Fibroblast of skin of left quadriceps (primary cell): ENCODE data around the gene PZP.
"Not testable (repeated sequence)": the region's sequence is repeated elsewhere in the genome, so short reads cannot be mapped to it uniquely, and the experiment has no call there.

ENCODE experiments used
- DNase-seq, 2 experiments: peaks; one replicate each; pipeline ENCODE4 v3.0.0-alpha.2; 2013; ENCODE audit warnings: low read depth in 2 of 2

The PZP gene

DNA sequence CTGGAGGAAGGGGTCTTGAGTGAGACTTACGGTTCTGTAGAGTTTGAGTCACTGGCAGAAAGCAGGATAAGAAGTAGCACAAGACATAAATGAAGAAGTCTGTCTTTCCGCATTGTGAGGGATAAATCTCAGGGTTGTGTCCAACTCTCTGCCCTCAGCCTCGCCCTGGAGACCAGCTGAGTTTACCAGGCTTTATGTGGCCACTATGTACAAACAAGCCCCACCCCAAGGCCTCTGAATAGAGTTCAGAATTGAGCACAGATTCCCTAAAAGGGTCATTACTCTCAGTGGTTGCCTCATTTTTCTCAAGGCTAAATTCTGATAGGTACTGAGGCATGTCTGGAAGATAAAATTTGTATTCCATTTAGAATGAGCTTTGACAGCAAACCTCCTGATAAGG is at the start of gene PZP:
TSS of gene PZP (minus strand) at position 167 of the 400 bp plus-strand sequence. CDS start at position 113, 54 bp downstream.
- DNase-seq, result no peak

DNA sequence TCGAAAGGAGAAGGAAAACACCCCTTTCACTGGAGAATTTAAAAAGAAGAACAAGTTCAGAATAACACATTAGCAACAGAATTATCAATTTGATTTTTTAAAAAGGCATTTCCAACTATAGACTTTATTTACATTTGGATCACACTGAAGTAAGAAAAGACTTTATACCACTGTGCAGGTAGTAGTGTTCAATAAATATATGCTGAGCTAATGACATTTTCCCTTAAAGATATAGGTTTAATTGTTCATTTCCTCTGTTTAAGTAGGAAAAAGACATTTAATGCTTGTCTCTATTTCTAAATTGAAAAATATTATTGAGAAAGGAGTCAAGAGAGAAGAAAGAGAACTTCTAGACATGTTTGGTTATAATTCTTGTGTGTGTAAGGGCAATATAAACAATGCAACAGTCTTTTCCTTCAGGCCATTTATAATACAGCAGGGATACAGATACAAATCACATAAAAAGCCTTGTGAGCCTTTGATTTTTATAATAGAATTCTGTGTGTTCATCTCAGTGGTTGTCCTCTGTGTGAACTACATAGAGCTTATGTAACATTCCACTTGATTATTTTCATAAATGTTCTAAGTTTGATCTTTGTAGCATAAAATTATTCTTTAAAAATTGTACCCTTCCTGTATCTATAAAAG is 48.7 kb upstream of the PZP start:
- DNase-seq, result no peak

DNA sequence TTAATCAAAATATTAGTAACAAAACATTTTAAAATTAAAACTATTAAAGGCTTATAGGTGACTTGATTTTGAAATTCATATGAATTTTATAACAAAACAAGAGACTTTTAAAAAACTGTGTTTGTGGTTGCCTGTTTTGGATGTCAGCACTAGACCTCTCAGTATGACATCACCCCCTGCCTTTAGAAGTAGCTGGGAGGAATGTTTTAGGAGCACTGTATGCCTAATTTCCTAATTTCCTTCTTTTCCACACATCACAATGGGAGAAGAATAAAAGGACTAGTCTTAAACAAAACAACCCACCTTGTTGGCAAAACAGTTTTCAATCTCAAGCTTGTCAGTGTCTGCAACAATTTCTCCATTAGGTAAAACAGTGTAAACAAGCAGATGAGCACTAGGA is 48.1 kb upstream of the PZP start:
- no peak for DNase-seq

GRCh38 chr12:9255837-9256236 is 47.6 kb upstream of the PZP start:
- DNase-seq, result no peak

DNA sequence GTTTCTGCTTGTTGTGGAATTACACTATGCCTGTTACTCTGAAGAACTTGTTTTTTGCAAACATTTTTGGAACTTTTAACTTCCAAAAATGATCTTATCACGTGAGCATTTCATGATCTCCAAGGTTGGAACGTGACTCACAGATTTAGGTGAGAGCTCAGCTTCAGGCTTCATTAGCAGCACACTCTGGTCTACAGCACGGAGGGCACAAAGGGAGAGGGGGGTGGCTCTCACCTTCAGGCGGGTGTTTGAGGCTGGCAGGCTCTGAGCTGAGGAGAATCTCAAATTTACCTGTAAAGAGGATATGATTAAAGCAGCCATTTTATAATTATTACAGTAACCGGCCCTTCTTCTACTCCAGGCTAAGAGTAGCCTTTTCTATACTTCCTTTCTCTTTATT is 45.3 kb upstream of the PZP start:
- DNase-seq, result no peak

DNA sequence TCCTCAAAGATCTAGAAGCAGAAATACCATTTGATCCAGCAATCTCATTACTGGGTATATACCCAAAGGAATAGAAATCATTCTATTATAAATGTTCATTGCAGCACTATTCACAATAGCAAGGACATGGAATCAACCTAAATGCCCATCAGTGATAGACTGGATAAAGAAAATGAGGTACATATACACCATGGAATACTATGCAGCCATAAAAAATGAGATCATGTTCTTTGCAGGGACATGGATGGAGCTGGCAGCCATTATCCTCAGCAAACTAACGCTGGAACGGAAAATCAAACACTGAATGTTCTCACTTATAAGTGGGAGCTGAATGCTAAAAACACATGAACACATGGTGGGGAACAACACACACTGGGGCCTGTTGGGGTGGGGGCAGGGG is 44.6 kb upstream of the PZP start:
- DNase-seq, result not testable (repeated sequence)

GRCh38 chr12:9252256-9252655 is 44.1 kb upstream of the PZP start:
- no peak for DNase-seq

- DNase-seq, result no peak
Observed at GRCh38 chr12:9248435-9248834, 40.2 kb upstream of the PZP start.

DNA sequence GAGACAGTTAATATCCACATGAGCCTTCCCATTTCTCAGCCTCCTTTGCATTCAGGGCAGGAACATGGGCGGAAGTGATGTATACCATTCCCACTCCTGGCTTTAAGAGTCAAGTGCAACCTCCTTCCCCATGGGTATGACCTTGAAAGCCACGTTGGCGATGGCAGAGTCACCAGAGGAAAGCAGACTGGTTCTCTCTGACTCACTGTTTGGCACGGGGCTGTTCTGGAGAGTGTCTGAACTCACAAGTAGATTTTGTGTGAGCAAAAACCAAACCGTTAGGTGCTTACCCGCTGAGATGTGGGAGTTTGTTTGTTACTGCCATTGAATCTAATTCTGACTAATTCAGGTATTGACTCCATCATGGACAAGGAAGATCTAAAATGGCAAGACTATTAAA is 36.7 kb upstream of the PZP start:
- DNase-seq, result no peak

DNA sequence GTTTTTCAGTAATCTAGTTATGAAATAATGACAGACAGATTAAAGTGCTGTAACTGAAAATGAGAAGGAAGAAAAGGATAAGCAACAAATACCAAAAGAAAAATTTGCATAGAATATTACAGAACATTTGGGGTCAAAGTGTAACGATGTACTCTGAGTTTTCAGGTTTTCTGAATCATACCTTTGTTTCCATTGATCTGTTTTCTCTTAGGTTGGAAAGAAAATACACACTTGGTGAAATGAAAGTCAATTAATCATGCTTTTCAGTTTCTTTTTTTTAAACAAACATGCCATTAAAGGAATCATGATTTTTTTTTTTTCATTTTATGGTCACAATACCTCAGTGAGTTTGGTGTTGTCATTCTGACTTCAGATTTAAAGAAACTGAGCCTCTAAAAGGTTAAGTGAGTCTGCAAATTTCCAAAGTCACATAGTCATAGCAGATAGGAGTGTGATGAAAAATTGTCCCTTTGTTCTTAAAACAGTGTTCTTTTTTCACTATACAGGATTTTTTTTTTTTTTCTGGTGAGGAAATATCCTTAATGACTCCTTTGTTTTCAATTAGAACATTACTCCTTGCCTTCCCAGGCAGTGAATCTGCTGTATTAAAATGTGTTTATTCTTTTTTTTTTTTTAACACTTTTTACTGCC is 35.9 kb upstream of the PZP start:
- no peak for DNase-seq

DNA sequence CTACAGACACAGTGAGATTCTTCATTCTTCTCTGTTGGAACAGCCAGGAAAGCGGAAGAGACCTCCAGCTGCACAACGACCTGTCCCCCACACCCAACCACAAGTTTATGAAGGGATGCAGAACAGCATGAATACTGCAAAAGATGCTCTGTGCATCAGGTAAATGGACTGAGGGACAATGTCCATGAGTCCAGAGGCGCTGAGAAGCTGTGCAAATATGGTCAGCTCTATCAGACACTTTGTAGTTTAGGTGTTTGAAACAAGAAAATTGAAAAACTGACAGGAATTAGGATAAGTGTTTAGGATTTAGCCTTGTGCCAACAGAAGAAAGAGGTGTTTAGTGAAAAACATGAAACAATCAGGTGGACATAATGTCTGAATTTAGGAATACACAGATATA is 33.1 kb upstream of the PZP start:
- DNase-seq, result no peak

DNA sequence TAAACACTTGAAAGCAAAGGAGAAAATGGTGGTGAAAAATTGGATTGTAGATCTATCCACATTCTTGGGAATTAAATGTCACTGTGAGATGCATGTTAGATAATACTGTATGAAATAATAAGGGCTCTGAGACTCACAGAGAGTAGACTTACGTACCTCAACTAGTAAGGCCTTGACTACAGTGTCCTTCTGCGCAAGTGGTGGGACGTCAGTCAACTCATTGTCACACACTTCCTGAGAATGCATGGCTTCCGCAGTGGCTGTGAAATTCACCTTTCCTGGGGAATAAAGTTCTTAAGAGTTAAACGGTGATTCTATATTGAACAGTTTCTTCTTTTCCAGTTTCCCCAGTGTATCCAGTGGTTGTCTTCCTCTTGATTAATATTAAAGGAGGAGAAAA is 32.6 kb upstream of the PZP start:
- DNase-seq, result no peak

DNA sequence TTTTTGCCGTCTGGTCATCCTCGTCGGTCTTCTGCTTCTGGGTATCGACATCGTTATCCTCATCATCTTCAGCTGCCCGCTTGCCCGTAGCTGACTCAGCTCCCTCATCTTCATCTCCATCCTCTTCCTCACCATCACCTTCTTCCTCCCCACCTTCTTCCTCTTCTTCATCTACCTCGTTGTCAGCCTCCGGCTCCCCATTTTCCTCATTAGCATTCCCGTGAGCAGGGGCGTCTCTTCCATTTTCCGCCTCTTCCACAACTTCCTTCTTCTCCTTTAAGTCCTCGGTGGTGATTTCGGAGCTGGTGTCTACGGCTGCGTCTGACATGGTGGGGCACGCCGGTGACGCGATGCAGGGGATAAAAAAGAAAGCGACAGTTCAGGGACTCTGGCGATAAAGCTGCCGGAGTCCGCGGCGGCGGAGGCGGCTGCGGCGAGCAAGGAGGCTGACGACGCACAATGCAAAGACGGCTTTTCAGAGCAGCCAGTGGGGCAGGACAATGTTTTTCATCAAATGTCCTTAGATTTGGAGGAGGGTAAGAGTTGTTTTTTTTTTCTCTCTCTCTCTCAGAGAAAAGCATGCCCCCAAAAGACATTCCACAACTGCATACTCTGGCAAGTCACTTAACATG is 31.9 kb upstream of the PZP start:
- DNase-seq, result not testable (repeated sequence)

- DNase-seq, result no peak
Observed at GRCh38 chr12:9237286-9237685, 29.1 kb upstream of the PZP start.

DNA sequence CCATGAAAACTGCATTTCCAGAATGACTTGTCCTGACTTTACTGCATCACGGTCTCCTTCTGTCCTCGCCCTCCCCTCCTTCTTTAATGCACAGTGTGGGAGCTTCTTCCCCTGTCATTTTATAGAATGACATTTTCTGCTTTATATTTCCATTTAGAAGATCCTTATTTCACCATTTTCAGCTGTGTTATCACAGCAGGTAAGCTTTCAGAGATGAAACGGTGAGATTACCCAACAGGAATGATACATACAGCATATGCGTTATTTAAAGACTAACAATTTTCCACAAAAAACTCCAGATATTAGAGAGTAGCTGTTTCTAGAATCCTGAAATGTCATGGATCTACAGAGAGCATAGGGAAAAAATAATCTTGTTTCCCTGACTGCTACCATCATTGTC is 27.3 kb upstream of the PZP start:
- DNase-seq, result no peak

- no peak for DNase-seq
Observed at GRCh38 chr12:9227950-9228349, 19.8 kb upstream of the PZP start.

GRCh38 chr12:9223830-9224229 is 15.6 kb upstream of the PZP start:
- no peak for DNase-seq

GRCh38 chr12:9221483-9221882 is 13.3 kb upstream of the PZP start:
- DNase-seq, result no peak

DNA sequence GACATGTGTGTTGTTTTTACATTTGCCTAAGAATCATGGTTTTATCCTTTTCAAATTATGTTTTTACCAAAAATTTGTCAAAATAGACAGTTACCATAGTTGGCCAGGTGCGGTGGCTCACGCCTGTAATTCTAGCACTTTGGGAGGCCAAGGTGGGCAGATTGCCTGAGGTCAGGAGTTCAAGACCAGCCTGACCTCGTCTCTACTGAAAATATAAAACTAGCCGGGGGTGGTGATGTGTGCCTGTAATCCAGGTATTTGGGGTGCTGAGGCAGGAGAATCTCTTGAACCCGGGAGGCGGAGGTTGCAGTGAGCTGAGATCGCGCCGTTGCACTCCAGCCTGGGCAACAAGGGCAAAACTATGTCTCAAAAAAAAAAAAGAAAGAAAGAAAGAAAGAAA is 12.8 kb upstream of the PZP start:
- not testable (repeated sequence) for DNase-seq

DNA sequence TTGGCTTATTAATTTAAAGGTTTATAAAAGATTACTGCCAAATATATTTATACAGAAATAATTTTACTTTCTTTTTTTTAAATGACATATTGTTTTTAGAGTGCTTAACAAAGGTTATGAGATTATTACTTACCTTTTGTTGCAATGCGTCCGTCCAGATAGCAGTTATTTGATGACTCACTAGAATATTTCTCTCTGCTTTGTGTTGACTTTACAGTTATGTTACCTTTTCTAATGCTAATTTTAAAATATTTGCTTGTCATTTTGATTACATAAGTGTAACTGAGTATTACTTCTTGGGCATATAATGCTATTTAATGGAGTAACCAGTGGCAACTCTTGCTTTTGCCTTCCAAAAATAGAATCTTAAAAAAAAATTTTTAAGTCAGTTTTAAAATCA is 6.3 kb upstream of the PZP start:
- no peak for DNase-seq

DNA sequence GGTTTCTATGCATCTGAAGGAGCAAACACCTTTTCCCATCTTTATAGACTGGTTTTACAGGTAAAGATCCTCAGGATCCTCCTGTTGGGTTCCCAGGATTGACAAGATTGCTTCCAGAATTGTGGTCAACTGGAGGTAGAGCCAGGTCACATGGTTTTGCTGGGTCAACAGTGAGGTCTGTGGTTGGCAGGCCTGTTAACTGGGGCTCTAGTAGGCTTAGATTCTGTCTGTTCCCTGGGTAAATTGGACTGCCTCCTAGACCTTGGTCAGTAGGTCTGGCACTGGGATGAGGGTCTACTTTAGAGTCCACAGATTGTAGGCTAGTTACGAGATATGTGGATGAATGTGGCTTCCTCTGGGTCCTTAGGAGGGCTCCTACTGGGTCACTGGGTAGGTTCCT is 3.5 kb upstream of the PZP start:
- DNase-seq, result no peak

DNA sequence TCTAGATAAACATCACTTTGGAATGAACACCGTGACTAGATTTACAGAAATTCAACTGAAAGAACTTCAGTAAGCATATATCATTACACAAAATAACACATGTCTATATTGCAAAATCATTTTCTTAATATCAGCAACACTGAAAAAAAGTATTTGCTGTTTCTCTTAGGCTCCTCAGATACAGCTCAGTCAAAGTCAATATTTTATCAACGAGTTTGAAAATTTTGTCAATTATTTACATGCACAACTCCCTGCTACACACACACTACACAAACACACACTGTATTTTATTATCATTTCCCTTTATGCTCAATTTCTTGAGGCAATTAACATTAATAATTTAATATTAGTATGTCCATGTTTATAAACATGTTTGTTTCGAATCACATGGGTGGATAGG is 3.8 kb downstream of the PZP start:
- no peak for DNase-seq

DNA sequence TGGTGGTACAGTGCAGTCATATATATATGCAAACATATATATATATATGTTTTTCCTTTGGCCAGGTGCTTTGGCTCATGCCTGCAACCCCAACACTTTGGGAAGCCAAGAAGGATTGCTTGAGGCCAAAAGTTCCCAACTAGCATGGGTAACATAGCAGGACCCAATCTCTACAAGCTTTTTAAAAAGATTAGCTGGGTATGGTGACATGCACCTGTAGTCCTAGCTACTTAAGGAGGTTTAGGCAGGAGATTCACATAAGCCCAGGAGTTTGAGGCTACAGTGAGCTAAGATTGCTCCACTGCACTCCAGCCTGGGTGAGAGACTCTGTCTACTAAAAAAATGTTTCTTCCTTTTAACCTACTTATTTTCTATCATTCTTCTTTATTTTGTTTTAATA is 10.2 kb downstream of the PZP start:
- DNase-seq, result no peak
